ENCODE measurements around the gene NFILZ.

The NFILZ gene

GRCh38 chr19:8629996-8630683, at the start of gene NFILZ:
Gene NFILZ (plus strand): TSS chr19:8630633. CDS start chr19:8676766, 46,133 bp downstream.
- DNase-seq, result no peak

DNA sequence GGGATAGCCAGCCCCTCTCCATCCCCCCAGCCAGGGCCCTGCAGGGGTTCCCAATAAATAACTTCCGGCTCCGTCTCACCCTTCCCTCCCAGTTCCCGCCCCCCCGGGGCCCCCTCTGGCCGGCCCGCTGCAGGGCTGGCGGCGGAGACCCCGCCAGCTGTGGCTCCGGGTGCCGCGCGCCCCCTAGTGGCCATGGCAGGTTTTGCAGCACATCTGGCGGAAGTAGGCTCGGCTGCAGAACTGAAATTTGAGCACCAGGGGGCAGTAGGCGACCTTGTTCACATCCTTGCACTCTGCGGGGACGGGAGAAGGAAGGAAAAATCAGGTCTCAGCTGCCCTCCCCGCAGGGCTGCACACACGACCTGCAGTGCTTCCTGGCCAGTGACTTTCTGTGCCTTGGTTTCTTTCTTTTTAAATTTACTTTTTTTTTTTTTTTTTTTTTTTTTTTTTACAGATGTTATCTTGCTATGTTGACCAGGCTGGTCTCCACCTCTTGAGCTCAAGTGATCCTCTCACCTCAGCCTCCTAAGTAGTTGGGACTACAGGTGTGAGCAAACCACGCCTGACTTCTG, 49.6 kb upstream of the NFILZ start:
- peak; percentile 87 for DNase-seq

DNA sequence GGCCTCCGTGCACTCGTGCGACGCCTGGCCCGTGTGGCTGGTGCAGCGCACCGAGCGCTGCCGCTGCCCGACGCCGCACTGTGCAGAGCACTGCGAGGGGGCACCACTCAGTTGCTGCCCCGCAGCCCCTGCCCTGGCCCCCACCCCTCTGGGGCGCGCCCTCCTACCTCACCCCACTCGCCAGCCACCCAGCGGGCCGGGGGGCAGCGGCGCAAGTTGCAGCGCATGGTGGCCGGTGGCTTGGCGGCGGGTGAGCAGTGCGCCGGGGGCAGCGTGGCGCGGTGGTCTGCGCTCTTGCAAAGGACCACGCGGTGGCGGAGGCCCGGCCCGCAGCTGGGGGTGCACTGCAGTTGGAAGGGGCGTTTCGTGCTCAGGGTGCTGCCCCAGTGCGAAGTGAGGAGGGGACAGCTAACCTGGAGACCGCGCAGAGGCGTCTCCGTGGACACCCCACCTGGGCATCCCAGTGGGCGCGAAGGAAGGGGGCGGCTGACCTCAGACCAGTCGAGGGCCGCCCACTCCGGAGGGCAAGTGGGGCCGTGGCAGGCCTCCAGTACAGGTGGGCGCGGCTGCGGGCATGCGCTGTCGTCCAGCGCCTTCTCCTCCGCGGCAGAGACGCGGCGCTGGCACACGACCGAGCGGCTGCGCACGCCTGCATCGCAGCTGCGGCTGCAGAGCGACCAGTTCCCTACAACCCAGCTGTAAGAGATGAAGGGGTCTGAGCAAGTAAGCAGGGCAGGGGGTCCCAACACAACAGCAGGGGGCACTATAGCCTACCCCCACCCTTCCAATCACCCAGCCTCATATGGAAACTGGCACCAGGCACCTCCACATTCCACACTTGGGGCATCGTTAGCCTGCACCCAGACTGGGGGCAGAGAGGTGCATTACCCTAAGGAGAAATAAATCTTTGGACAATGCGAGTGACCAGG, 45.2 kb upstream of the NFILZ start:
- no peak for DNase-seq

DNA sequence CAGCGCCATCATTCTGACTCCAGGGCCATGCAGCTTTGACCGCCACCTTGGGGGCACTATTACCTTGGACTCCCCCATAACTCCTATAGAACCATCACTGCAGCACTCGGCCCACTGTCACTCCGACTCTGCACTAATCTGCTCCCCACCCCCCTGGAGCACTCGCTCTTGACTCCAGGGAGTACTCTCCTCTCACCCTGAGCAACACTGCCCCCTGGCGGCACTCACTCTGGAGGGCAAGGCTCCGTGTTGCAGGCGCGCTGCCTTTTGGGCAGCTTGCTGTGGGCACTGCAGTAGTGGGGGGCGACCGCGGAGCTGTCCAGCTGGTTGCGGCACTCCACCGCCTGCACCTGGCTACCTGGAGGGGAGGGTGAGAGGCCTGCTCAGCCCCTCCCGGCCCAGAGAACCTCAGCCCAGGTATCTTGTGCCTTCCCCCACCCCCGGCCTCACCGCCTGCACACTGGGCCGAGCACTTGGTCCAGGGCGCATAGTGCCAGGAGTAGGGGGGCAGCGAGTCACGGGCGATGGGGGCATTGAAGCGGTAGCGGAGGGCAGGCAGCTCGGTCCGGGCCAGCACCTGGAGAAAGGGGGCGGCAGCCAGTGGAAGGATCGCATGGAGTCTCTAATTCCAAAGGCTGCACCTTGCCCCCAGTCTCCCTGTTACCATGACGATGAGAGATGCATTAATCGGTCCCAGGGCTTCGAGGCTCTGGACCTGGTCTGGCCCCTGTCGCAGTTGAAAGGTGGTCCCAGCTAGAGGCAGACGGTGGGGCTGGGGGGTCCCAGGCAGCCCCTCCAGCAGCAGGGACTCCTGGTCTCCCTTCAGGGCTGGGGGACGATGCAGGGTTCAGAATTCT, 44.3 kb upstream of the NFILZ start:
- peak; percentile 68 for DNase-seq

GRCh38 chr19:8589177-8589714, 41.2 kb upstream of the NFILZ start:
- no peak for DNase-seq

- peak; percentile 74 for DNase-seq
Measured at GRCh38 chr19:8592231-8593009, 38.0 kb upstream of the NFILZ start.

DNA sequence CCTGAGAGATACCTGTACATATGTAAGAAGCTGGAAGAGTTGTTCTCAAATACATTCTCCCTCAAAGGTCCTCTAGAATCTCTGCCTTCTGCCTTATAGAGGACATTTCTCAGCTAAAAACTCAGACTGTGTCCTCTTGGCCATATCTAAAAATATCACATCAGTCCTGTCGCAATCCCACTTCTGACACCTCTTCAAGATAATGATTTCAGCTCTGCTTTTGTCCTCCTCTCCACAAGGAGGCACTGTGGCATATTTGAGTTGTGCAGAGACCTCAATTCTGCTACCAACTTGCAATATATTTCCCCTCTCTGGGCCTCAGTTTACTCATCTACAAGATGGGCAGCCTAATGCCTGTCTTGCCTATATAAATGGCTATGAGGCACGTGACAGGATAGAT, 36.5 kb upstream of the NFILZ start:
- no peak for DNase-seq

DNA sequence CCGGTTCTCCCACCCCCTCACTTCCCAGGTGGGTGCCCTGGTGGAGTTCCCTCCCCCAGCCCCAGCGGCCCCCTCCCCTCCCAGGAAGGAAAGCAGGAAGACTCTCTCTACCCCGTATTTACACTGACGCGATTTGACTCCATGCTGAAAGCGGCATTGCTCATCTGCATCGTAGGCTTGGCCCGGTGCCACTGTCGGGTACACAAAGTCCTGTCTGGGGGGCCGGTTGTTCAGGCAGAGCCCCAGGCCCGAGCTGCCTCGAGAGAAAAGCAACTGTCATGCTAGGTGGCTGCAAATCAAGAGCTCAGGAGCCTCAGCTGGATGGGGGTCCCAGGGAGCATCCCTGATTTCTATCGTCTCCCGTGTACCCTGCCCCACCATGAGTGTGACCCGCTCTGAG, 34.8 kb upstream of the NFILZ start:
- no peak for DNase-seq

DNA sequence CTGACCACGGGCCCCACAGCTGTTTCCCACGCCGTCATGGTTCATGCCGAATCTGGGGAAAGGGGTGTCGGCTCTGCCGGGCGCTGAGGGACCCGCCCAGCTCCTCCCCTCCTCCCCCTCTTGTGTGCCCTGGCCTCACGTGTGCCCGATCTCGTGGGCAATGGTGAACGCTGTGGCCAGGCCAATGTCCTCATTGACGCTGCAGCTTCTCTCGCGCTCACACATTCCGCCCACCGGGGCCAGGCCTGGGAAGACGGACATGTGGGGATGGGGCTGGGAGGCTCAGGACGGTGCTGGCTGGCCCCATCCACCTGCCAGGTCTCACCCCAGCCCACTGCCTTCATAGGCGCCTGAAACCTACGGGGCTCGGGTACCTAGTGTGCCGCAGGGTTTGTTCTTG, 34.3 kb upstream of the NFILZ start:
- no peak for DNase-seq

DNA sequence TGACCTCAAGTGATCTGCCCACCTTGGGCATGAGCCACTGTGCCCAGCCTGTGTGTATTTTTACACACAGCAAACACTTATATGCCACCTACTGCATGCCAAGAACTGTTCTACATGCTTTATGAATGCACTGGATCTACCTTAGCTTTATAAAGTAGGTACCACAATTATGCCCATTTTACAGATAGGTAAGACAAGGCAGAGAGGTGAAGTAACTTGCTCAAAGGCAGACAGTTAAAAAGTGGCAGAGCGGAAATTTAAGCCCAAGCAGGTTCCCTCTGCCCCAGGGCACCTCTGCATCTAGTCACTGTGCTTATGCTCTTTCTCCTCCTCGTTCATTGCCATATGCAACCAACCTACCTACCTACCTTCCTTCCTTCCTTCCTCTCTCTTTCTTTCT, 30.4 kb upstream of the NFILZ start:
- DNase-seq, result no peak

- no peak for DNase-seq
Measured at GRCh38 chr19:8600816-8601215, 29.6 kb upstream of the NFILZ start.

- DNase-seq, result no peak
Measured at GRCh38 chr19:8601796-8602195, 28.6 kb upstream of the NFILZ start.

DNA sequence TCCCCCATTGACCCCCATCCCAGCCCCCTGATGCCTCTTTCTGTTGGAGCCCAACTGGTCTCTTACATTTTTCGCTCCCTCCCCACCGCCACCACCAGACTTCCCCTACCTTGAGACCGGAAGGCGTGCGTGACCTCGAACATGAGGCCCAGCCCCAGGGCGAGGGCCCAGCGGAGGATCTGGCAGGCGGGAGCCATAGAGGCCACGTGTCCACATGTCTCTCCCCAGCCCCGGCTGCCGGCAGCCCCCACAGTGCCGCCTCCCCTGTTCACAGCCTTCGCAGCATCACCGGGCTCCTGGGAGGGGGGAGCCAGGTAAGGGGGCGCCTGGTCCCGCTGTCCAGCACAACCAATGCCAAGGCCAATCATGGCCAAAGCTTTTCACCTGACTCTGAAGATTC, 24.9 kb upstream of the NFILZ start:
- DNase-seq, result no peak

DNA sequence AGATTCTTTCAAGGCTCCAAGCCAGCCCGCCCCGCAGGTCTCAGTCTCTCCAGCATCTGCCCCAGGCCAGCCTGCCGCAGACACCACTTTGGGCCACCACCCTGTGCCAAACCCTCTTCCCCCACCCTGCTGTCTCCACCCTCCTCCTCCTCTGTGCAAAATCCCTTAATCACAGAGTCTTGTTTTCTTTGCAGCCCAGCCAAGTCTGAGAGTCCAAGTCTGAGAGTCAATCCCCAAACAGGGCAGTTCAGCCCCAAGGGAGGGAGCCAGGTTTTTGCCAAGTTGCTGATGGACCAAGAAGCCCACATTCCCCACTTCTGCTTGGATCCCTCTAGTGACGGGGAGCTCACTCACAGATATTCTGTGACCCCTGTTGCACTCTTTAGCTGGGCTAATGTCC, 23.0 kb upstream of the NFILZ start:
- DNase-seq, result no peak

DNA sequence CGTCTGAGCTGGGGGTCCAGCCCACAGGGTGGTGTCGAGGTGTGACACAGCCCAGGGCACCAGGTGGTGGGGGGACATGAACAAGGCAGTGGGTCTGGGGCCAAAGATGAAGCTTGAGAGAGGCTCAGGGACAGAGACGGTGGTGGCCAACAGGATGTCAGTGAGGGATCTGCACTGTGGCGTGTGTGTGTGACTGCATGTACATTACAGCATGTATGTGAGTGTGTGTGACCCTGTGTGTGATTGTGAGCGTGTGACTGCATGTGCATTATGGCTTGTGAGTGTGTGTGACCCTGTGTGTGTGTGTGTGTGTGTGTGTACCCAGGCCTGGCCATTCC, 21.5 kb upstream of the NFILZ start:
- no peak for DNase-seq

DNA sequence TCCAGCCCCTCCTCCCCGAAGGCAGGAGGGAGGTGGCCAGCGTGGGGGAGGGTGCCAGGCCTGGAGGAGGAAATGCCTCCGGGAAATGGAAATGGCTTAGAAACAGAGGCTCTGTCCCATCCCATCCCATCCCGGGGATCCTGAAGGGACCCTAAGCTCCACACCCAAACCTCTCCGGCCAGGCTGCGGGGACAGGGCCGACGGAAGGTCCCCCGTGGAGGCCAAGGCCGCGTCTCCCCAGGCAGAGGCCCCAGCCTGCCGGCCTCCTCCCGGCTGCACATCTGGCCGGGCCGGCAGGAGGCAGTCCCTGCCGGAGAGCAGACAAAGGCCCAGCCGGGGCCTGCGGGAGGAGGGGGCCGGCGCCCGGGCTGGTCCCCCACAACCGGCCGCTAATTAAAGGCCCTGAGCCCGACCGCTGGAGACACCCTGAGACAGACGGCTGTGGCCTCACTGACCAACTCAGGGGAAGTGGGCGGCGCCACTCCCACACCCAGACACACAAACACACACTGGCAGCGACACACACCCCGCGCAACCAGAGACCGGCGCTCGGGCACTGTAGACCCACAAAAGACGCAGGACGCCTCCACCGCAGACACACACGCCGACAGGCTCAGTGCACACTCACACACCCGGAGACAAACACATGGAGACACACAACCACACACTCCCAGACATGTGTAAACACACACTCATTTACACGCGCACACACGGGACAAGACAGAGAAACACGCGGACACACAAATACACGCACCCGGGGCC, 21.0 kb upstream of the NFILZ start:
- DNase-seq, result no peak

DNA sequence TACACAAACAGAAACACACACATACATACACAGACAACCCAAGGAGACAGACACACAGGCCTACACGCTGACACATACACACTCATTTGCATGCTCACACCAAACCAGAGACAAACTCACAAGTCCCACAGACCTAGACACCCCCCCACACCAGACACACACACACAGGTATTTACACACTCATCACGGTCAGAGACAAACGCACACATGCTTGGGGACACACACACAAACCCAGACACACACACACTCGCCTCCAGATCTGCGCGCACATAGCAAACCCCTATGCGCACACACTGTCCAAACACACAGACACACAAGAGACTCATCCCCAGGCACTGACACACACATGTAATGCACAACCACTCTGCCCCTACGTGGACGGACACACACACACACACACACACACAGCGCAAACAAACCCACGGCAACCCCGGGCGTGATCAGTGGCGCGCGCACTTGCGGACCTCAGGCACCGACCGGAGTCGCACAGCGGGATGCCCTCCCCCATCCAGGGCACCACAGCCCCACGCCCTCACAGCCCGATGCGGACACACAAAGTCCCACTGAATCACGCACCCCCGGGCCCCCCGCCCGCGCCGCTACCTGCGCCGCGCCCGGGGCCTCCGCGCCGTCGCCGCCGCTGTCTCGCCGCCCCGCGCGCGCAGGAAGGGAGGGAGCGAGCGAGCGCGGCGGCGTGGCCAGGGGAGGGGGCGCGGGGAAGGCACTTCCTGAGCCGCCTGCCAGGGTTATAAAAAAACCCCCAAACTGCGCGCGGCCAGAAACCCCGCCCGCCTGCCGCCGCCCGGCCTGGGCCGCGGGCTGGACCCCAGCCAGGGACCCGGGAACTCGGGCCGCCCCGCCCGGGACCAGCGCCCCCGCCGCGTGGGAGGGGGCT, 20.1 kb upstream of the NFILZ start, which contains the start of gene ADAMTS10:
Gene ADAMTS10, minus strand, starts transcription at position 675 of the 895 bp plus-strand sequence. CDS start 5,005 bp downstream, outside the sequence.
- no peak for DNase-seq

DNA sequence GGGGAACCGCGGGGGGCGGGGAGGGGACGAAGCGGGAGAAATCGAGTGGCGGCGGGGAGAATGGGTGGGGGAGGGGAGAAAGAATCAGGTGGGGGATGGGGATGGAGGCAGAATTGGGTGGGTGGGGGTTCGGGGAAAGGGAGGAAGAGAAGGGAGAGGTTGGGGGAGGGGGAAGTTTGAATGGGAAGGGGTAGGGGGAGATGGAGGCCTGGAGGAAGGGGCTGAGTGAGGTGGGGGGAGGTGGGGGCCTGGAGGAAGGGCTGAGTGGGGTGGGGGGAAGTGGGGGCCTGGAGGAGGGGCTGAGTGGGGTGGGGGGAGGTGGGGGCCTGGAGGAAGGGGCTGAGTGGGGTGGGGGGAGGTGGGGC, 19.5 kb upstream of the NFILZ start:
- no peak for DNase-seq

- no peak for DNase-seq
Measured at GRCh38 chr19:8611391-8611876, 19.0 kb upstream of the NFILZ start.

Data from activated CD4-positive, alpha-beta T cell treated with anti-CD3 and anti-CD28 coated beads, Interleukin-10, Interleukin-2, amounts not matched to agents 100 ng/mL and 50 ng/mL, durations not matched to agents 16 hours and 8 hours (primary cell).